Uterus (tissue), 2 donors: ENCODE results near the gene SH3GL3.

Experiments
- CTCF ChIP-seq, 4 experiments: fragments of 200-600 bp in 2 of 4; fragments of 450-650 bp in 2 of 4; sonication (generic) in 2 of 4; IDR thresholded peaks; one replicate each; pipeline ENCODE4 v1.5.1; 2016 to 2019; ENCODE audit warnings: antibody characterized with exemption in 4 of 4, mild to moderate bottlenecking in 2 of 4, moderate library complexity in 1 of 4
- POLR2A ChIP-seq, 2 donors: fragments of 450-650 bp; IDR thresholded peaks; one replicate each; pipeline ENCODE4 v1.6.1; 2016; ENCODE audit warnings: antibody characterized with exemption in 2 of 2, mild to moderate bottlenecking in 1 of 2, moderate library complexity in 1 of 2

- TF ChIP-seq POLR2A (IDR thresholded peaks at IDR 0.05) (no peak), CTCF (IDR thresholded peaks at IDR 0.05) (no peak)
Measured at GRCh38 chr15:83592370-83593040, 145.4 kb downstream of the SH3GL3 start.
